ENCODE results near the gene ADAP1. TPM values are rescaled to one million over a fixed set of nuclear protein-coding genes. Genes with fewer than 3 reads are reported as not detected.
A peak's percentile ranks its signal among the peaks of the same experiment; 100 is the strongest.

Gene ADAP1
- total and polyA plus RNA-seq, 2 of the 8 experiments (the other 6 are each of a cell fraction or from before 2014, with no cell fraction given): 5.8 to 6.1 TPM

DNA sequence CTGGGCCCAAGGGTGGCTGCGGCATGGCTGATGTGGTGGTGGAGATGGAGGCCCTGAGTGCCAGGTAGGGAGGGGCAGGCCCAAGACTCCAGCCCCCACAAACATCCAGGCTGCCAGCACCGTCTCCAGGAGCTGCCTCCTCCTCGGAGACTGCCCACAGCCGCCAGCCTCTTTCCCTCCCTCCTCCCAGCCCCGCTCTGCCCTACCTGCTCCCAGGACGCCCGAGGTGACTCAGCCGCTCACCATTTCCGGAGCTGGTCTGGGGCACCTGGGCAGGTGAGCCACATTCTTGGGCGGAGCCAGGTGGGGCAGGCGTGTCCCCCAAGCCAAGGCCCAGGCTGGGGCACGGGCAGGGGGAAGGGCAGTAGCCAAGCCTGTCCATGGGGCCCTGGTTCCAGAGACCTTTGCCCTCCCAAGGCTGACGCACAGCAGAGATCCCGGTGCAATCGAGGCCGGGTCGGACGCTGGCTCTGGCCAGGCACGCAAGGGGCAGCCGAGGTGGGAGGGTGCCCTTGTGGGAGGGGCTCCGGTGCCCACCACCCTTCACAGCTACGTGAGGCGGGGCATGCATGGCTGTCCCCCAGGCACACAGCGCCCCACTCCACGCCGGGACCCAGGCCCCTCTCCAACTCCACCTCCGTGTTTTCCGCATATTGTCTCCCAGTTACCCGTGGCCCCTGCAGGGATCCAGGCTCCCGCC, 8.8 kb downstream of the ADAP1 start:
- POLR2A ChIA-PET (ENCODE audit: partially characterized antibody): interaction anchor here (0.6 to 1.2 kb wide), 5 partner anchors 10 to 30 kb away, joined by 3 to 6 read pairs (median 3); partner anchors contain the start of gene COX19
- Histone ChIP-seq H2AK5ac (ENCODE audit: low read depth, low read length) (no peak overlapping the region; the same call in 1 of the 2 replicates), H4K5ac (ENCODE audit: insufficient read length, low read depth, low read length) (peak overlapping the region; percentile 46), H2BK15ac (ENCODE audit: low read length) (peak overlapping the region; percentile 53; the same call in 1 of the 2 replicates), H3K27ac (ENCODE audit: low read depth, low read length) (peak overlapping the region; percentile 72; the same call in 1 of the 2 replicates), H3K79me1 (ENCODE audit: low read depth, low read length) (no peaks in the 10 kb centered on the region), H3K4me2 (ENCODE audit: insufficient read depth in 1 of 2, low read depth in 2 of 2, low read length in 2 of 2) (peak overlapping the region; percentile 47 to 58; a peak in 3 of 4 replicates), H3K4me3 (ENCODE audit: extremely low read depth in 1 of 4, insufficient read depth in 2 of 4, low read depth in 3 of 4, low read length in 4 of 4) (peak overlapping the region in 2 of 4 experiments; percentile 11 to 39; a peak in 3 of 8 replicates), H3K18ac (ENCODE audit: extremely low read depth, low read length) (peak overlapping the region; percentile 83), H4K20me1 (replicated peaks in 1 of 2; ENCODE audit: control insufficient read depth in 1 of 2, insufficient read depth in 2 of 2, low read length in 2 of 2) (no peaks in the 10 kb centered on the region), H3K9ac (replicated peaks in 1 of 4; ENCODE audit: extremely low read depth in 1 of 4, low read depth in 3 of 4, low read length in 3 of 4) (no peak overlapping the region; a peak in 1 of 7 replicates), H3K4me1 (replicated peaks in 1 of 4; ENCODE audit: control insufficient read depth in 3 of 4, insufficient read depth in 4 of 4, low read length in 3 of 4) (peaks cover 0 to 26% (median 18%) of the 10 kb centered on the region in 4 experiments; a peak in 6 of 7 replicates), H3K27me3 (replicated peaks in 1 of 4; ENCODE audit: control insufficient read depth in 3 of 4, extremely low read depth in 1 of 4, insufficient read depth in 3 of 4, low read length in 3 of 4) (peaks cover 0 to 4% (median 0%) of the 10 kb centered on the region in 4 experiments; a peak in 2 of 7 replicates), H4K91ac (replicated peaks; ENCODE audit: insufficient read length, low read length) (peak overlapping the region; percentile 100), H2BK120ac (replicated peaks; ENCODE audit: low read depth, low read length) (peak overlapping the region; percentile 79), H3K23me2 (ENCODE audit: low read depth, low read length) (no peaks in the 10 kb centered on the region), H2AFZ (ENCODE audit: low read length) (0 out of 2 replicates have a peak overlapping the region, but pooled peaks have one; percentile 1), H3K36me3 (ENCODE audit: control insufficient read depth in 2 of 4, insufficient read depth in 4 of 4, low read length in 3 of 4) (no peaks in the 10 kb centered on the region), H3K9me3 (ENCODE audit: insufficient read depth in 2 of 2, low read depth in 1 of 2, low read length in 1 of 2) (no peaks in the 10 kb centered on the region), H3K4ac (replicated peaks; ENCODE audit: insufficient read length, low read depth, low read length) (peak overlapping the region; percentile 96), H2BK12ac (ENCODE audit: low read depth, low read length) (peak overlapping the region; percentile 99; the same call in 1 of the 2 replicates), H4K8ac (ENCODE audit: extremely low read depth, insufficient read depth, low read length) (peak overlapping the region; percentile 77), H2BK5ac (ENCODE audit: low read depth, low read length) (peak overlapping the region; percentile 93; the same call in 1 of the 2 replicates), H3K14ac (ENCODE audit: insufficient read length) (no peak overlapping the region), H2BK20ac (ENCODE audit: low read length) (peak overlapping the region; percentile 86), H3K23ac (ENCODE audit: insufficient read length) (no peak overlapping the region), H3K56ac (replicated peaks; ENCODE audit: insufficient read length, low read depth, low read length) (peak overlapping the region; percentile 1), H3K79me2 (ENCODE audit: control insufficient read depth in 1 of 2, insufficient read depth in 2 of 2, low read length in 2 of 2) (no peaks in the 10 kb centered on the region)
- DNase-seq (ENCODE audit: low read depth in 1 of 2, low spot score in 2 of 2) (peak; percentile 49 to 86), FAIRE-seq (no peak)
- 37% methylated on average over 16 of the region's 30 CpGs; no CpG with 5 or more reads in 1 of the 2 experiments for WGBS, 2 experiments (ENCODE audit: extremely low coverage in 1 of 2, insufficient coverage in 1 of 2, insufficient read length in 1 of 2, insufficient replicate concordance in 2 of 2, low coverage in 1 of 2, low lambda C conversion rate in 2 of 2, missing lambda C conversion rate in 1 of 2)
- CTCF ChIA-PET (ENCODE audit: partially characterized antibody): interaction anchor here (1.6 kb wide), 1 partner anchor 47 kb away, joined by 6 read pairs; no protein-coding TSS in a partner anchor
- TF ChIP-seq GTF2F1 (IDR thresholded peaks at IDR 0.05; ENCODE audit: borderline replicate concordance, low read depth, low read length): no peak
- TF ChIP-seq, protein P1, sequence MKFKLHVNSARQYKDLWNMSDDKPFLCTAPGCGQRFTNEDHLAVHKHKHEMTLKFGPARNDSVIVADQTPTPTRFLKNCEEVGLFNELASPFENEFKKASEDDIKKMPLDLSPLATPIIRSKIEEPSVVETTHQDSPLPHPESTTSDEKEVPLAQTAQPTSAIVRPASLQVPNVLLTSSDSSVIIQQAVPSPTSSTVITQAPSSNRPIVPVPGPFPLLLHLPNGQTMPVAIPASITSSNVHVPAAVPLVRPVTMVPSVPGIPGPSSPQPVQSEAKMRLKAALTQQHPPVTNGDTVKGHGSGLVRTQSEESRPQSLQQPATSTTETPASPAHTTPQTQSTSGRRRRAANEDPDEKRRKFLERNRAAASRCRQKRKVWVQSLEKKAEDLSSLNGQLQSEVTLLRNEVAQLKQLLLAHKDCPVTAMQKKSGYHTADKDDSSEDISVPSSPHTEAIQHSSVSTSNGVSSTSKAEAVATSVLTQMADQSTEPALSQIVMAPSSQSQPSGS (IDR thresholded peaks at IDR 0.05; ENCODE audit: low read length): no peak
- no peak for TF ChIP-seq CEBPB (IDR thresholded peaks at IDR 0.05; ENCODE audit: low read depth, low read length)
- no peak for TF ChIP-seq PHF8 (conservative IDR thresholded peaks at IDR 0.05; ENCODE audit: low read depth, low read length)
- peak; percentile 87 for TF ChIP-seq CTBP2 (IDR thresholded peaks at IDR 0.05; ENCODE audit: borderline replicate concordance, insufficient read depth, insufficient read length, low read length)
- no peak for TF ChIP-seq EZH2 (IDR thresholded peaks at IDR 0.05; ENCODE audit: low read depth, low read length, severe bottlenecking)
- no peak for TF ChIP-seq SUZ12 (IDR thresholded peaks at IDR 0.05; ENCODE audit: low read length)
- peak; percentile 30 for TF ChIP-seq TAF7 (optimal IDR thresholded peaks at IDR 0.05; ENCODE audit: borderline replicate concordance, low read depth, low read length)
